NCI-H2107 (cell line): ENCODE measurements around the gene HELLS.
"Not testable (repeated sequence)": the region's sequence is repeated elsewhere in the genome, so short reads cannot be mapped to it uniquely, and the experiment has no call there.

Experiments
- DNase-seq: peaks from one replicate; lab custom pipeline; 2025; lab: John Stamatoyannopoulos, UW

Gene HELLS

GRCh38 chr10:94608559-94608958 lies 63.0 kb downstream of the HELLS start:
- DNase-seq: no peak

- no peak for DNase-seq
Observed at GRCh38 chr10:94614558-94614957, 69.0 kb downstream of the HELLS start.

- DNase-seq: no peak
Observed at GRCh38 chr10:94617389-94617944, 71.9 kb downstream of the HELLS start.

GRCh38 chr10:94622666-94623205 lies 77.1 kb downstream of the HELLS start:
- no peak for DNase-seq

- DNase-seq: no peak
Observed at GRCh38 chr10:94623572-94623971, 78.0 kb downstream of the HELLS start.

GRCh38 chr10:94626476-94626875 lies 80.9 kb downstream of the HELLS start:
- DNase-seq: no peak

GRCh38 chr10:94627511-94627910 lies 81.9 kb downstream of the HELLS start:
- no peak for DNase-seq

- no peak for DNase-seq
Observed at GRCh38 chr10:94630017-94630688, 84.6 kb downstream of the HELLS start.

GRCh38 chr10:94631077-94631875 lies 85.7 kb downstream of the HELLS start:
- DNase-seq: no peak

- no peak for DNase-seq
Observed at GRCh38 chr10:94632954-94633353, 87.4 kb downstream of the HELLS start.

GRCh38 chr10:94638097-94638496 lies 92.5 kb downstream of the HELLS start:
- not testable (repeated sequence) for DNase-seq

- no peak for DNase-seq
Observed at GRCh38 chr10:94639902-94640301, 94.3 kb downstream of the HELLS start.

- no peak for DNase-seq
Observed at GRCh38 chr10:94640562-94640961, 95.0 kb downstream of the HELLS start.

GRCh38 chr10:94641480-94641879 lies 95.9 kb downstream of the HELLS start:
- no peak for DNase-seq

GRCh38 chr10:94644352-94644751 lies 98.8 kb downstream of the HELLS start:
- no peak for DNase-seq

GRCh38 chr10:94645285-94645684 lies 99.7 kb downstream of the HELLS start:
- no peak for DNase-seq
